HL-60 (cell line): ENCODE measurements around the gene ZNF716.

Experiments used
- DNase-seq, 2 experiments: peaks; one replicate each; pipeline ENCODE4 v3.0.0-alpha.2; 2010 to 2020; ENCODE audit warnings: low read depth in 1 of 2, low spot score in 1 of 2
- H3K27ac ChIP-seq: fragments of 250-450 bp; sonication (Bioruptor Pico); replicated peaks from 2 replicates; pipeline ENCODE4 v1.5.1; 2020; ENCODE audit warnings: mild to moderate bottlenecking, moderate library complexity
- H3K27me3 ChIP-seq: fragments of 250-450 bp; sonication (Bioruptor Pico); 2 replicates; pipeline ENCODE4 v1.5.1; 2021; ENCODE audit warnings: mild to moderate bottlenecking, moderate library complexity; ENCODE audit not compliant: insufficient read depth, poor library complexity, severe bottlenecking
- H3K4me3 ChIP-seq: replicated peaks from 2 replicates; pipeline ENCODE4 v1.5.1; 2011; ENCODE audit warnings: mild to moderate bottlenecking, control low read depth, low read length; ENCODE audit not compliant: insufficient read depth
- GABPA ChIP-seq: IDR thresholded peaks from 2 replicates; pipeline ENCODE4 v1.6.1; 2012; ENCODE audit warnings: low read depth
- POLR2AphosphoS5 ChIP-seq: IDR thresholded peaks from 2 replicates; pipeline ENCODE4 v1.6.1; 2012; ENCODE audit warnings: low read depth
- SPI1 ChIP-seq: IDR thresholded peaks from 2 replicates; pipeline ENCODE4 v1.6.1; 2012; ENCODE audit warnings: low read depth, mild to moderate bottlenecking, borderline replicate concordance
- TF ChIP-seq, protein P1 (sequence below): IDR thresholded peaks from one replicate; pipeline ENCODE4 v1.5.1; 2011; ENCODE audit warnings: low read length, control low read depth, inconsistent platforms; ENCODE audit not compliant: insufficient read depth
- TF ChIP-seq, protein P2 (sequence below): IDR thresholded peaks from 2 replicates; pipeline ENCODE4 v1.6.1; 2012; ENCODE audit warnings: low read depth; ENCODE audit not compliant: insufficient replicate concordance

The ZNF716 gene

DNA sequence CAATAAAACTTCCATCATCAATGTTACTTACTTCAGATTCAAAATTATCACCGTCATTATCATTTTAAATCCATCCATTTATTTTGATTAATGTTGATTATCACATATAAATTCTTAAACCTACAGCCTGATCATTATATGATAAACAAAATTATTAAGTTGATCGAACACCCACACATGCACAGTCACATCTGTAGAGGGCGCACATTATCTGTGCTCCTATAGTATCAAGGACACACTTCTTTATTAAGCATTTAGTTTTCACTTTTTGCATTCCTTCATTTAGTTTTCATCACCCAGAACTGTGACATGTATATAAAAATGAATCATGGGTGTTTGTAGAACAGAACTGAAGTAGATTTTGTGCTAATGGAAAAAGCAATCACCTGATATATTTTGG is 26.2 kb upstream of the ZNF716 start:
- no peak for DNase-seq
- TF ChIP-seq POLR2AphosphoS5 (no peak), GABPA (no peak), SPI1 (no peak)
- TF ChIP-seq, protein P1, sequence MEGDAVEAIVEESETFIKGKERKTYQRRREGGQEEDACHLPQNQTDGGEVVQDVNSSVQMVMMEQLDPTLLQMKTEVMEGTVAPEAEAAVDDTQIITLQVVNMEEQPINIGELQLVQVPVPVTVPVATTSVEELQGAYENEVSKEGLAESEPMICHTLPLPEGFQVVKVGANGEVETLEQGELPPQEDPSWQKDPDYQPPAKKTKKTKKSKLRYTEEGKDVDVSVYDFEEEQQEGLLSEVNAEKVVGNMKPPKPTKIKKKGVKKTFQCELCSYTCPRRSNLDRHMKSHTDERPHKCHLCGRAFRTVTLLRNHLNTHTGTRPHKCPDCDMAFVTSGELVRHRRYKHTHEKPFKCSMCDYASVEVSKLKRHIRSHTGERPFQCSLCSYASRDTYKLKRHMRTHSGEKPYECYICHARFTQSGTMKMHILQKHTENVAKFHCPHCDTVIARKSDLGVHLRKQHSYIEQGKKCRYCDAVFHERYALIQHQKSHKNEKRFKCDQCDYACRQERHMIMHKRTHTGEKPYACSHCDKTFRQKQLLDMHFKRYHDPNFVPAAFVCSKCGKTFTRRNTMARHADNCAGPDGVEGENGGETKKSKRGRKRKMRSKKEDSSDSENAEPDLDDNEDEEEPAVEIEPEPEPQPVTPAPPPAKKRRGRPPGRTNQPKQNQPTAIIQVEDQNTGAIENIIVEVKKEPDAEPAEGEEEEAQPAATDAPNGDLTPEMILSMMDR: no peak
- TF ChIP-seq, protein P2, sequence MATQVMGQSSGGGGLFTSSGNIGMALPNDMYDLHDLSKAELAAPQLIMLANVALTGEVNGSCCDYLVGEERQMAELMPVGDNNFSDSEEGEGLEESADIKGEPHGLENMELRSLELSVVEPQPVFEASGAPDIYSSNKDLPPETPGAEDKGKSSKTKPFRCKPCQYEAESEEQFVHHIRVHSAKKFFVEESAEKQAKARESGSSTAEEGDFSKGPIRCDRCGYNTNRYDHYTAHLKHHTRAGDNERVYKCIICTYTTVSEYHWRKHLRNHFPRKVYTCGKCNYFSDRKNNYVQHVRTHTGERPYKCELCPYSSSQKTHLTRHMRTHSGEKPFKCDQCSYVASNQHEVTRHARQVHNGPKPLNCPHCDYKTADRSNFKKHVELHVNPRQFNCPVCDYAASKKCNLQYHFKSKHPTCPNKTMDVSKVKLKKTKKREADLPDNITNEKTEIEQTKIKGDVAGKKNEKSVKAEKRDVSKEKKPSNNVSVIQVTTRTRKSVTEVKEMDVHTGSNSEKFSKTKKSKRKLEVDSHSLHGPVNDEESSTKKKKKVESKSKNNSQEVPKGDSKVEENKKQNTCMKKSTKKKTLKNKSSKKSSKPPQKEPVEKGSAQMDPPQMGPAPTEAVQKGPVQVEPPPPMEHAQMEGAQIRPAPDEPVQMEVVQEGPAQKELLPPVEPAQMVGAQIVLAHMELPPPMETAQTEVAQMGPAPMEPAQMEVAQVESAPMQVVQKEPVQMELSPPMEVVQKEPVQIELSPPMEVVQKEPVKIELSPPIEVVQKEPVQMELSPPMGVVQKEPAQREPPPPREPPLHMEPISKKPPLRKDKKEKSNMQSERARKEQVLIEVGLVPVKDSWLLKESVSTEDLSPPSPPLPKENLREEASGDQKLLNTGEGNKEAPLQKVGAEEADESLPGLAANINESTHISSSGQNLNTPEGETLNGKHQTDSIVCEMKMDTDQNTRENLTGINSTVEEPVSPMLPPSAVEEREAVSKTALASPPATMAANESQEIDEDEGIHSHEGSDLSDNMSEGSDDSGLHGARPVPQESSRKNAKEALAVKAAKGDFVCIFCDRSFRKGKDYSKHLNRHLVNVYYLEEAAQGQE: no peak
- H3K27ac ChIP-seq: no peak overlapping the region
- no peak overlapping the region for H3K4me3 ChIP-seq
- no peaks in the 10 kb centered on the region for H3K27me3 ChIP-seq

DNA sequence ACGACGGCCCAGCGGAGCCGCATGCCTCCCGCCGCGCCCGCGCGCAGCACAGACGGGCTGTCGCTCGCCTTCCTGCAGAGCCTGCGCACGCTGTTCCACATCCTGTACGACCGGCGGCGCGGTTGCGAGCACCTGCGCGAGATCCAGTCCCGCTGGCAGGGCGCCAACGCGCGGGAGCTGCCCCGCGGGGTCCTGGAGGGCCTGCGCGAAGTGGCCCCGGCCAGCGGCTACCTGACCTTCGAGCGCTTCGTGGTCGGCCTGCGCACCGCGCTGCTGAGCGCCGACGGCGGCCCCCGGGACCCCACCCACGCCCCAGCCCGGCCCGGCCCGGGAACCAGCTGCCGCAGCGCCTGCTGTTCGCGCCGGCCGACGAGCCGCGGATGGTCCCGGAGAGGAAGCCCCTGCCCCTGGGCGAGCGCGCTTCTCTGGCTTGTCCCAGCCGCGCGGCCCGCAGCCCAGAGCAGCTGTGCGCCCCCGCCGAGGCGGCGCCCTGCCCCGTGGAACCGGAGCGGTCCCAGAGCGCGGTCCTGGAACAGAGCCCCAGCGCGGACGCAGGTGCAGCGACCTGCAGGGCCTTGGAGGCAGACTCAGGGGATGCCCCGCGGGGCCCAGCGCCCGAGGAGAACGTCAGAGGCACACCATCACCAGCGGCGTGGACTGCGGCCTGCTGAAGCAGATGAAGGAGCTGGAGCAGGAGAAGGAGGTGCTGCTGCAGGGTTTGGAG is 25.3 kb upstream of the ZNF716 start:
- DNase-seq: no peak
- Histone ChIP-seq H3K4me3 (no peak overlapping the region), H3K27ac (no peak overlapping the region), H3K27me3 (no peaks in the 10 kb centered on the region)
- TF ChIP-seq, protein P2: no peak
- TF ChIP-seq POLR2AphosphoS5 (no peak), GABPA (no peak), SPI1 (no peak)
- TF ChIP-seq, protein P1: no peak

DNA sequence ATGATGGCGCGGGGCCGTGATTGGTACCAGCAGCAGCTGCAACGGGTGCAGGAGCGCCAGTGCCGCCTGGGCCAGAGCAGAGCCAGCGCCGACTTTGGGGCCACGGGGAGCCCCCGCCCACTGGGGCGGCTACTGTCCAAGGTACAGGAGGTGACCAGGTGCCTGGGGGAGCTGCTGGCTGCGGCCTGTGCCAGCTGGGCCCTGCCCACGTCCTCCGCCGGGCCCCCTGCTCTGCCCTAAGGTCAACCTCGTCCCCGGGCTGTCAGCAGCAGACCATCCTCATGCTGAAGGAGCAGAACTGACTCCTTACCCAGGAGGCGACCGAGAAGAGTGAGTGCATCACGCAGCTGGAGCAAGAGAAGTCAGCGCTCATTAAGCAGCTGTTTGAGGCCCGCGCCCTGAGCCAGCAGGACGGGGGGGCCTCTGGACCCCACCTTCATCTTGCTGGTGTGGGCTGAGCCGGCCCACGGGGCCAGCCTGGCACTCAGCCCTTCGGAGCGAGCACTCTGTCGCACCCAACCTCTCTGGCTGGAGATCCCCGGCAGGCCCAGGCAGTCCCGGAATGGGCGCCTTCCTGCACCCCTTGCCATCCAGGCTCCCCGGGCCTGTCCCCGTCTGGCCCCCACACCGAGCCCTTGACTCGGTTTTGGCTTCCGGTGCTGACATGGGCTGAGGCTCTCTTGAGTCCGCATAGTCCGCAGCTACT is 24.6 kb upstream of the ZNF716 start:
- Histone ChIP-seq H3K27me3 (no peaks in the 10 kb centered on the region), H3K27ac (no peak overlapping the region), H3K4me3 (no peak overlapping the region)
- no peak for DNase-seq
- TF ChIP-seq, protein P2: no peak
- TF ChIP-seq, protein P1: no peak
